Lung (tissue), 12 donors: Measurements from ENCODE around the gene FA2H. TPM values are rescaled to one million over a fixed set of nuclear protein-coding genes. Genes with fewer than 3 reads are reported as not detected.
"Not testable (repeated sequence)": the region's sequence is repeated elsewhere in the genome, so short reads cannot be mapped to it uniquely, and the experiment has no call there.

ENCODE experiments used
- ATAC-seq: fragments of 200-7000 bp; cut with Tn5 transposase; one replicate; pipeline ENCODE4 v1.9.1; 2020; ENCODE audit warnings: moderate number of reproducible peaks; ENCODE audit not compliant: insufficient read depth, low FRiP score
- DNase-seq, 3 donors: peaks; one replicate each; pipeline ENCODE4 v3.0.0-alpha.2; 2013 to 2017
- H3K27ac ChIP-seq, 2 donors: one replicate each; pipeline ENCODE4 v1.5.1; 2013; ENCODE audit warnings: mild to moderate bottlenecking in 2 of 2, moderate library complexity in 2 of 2, control low read depth in 1 of 2, inconsistent platforms in 1 of 2, low read depth in 1 of 2, low read length in 1 of 2
- H3K27me3 ChIP-seq, 3 donors: one replicate each; pipeline ENCODE4 v1.5.1; 2013; ENCODE audit warnings: low read length in 2 of 3; ENCODE audit not compliant: control insufficient read depth in 3 of 3, insufficient read depth in 3 of 3
- H3K36me3 ChIP-seq, 4 donors: one replicate each; pipeline ENCODE4 v1.5.1; 2013; ENCODE audit warnings: low read length in 4 of 4, mild to moderate bottlenecking in 1 of 4, moderate library complexity in 1 of 4; ENCODE audit not compliant: control insufficient read depth in 4 of 4, insufficient read depth in 4 of 4
- H3K4me1 ChIP-seq, 5 donors: one replicate each; pipeline ENCODE4 v1.5.1; 2013; ENCODE audit warnings: low read length in 5 of 5, mild to moderate bottlenecking in 2 of 5, moderate library complexity in 1 of 5; ENCODE audit not compliant: control insufficient read depth in 5 of 5, insufficient read depth in 5 of 5
- H3K4me3 ChIP-seq: one replicate; pipeline ENCODE4 v1.5.1; 2013; ENCODE audit warnings: mild to moderate bottlenecking, control low read depth, moderate library complexity
- H3K9ac ChIP-seq, 2 donors: one replicate each; pipeline ENCODE4 v1.5.1; 2013; ENCODE audit warnings: low read length in 2 of 2, control low read depth in 1 of 2; ENCODE audit not compliant: insufficient read depth in 1 of 2
- H3K9me3 ChIP-seq, 4 donors: one replicate each; pipeline ENCODE4 v1.5.1; 2013; ENCODE audit warnings: low read length in 3 of 4, mild to moderate bottlenecking in 1 of 4, moderate library complexity in 1 of 4; ENCODE audit not compliant: control insufficient read depth in 4 of 4, insufficient read depth in 3 of 4
- CTCF ChIP-seq: IDR thresholded peaks from 2 replicates; pipeline ENCODE4 v1.5.1; 2012; ENCODE audit warnings: mild to moderate bottlenecking; ENCODE audit errors: control extremely low read depth, extremely low read depth
- WGBS, 2 donors: extraction: QIAGEN DNeasy Blood & Tissue Kit; methylation state at CpG; one replicate each; pipeline ENCODE4 v1.1.7; 2013; 5-methylcytosine and 5-hydroxymethylcytosine counted together
- polyA plus RNA-seq, 2 donors: library from polyadenylated mRNA; stranded (reverse); fragments of 200-250 nt; gene quantifications; one replicate each; pipeline ENCODE4 v1.2.1, GENCODE V29; 2013
- total RNA-seq, 2 donors: library from RNA; depleted of rRNA in 1 of 2; stranded (reverse); fragments of >200 nt in 1 of 2; gene quantifications; one replicate each; pipeline ENCODE4 v1.2.1, GENCODE V29; 2014 to 2021
- donor health status: control.
- donor health status: control.
- donor health status: Bipolar disorder and iron deficiency.
- donor health status: healthy.
- donor health status: DM: yes; HTN: yes; CAD: no.

FA2H gene
- total and polyA plus RNA-seq, 4 donors, result 2.1 to 7.1 (median 4.7) TPM

- no peak for ATAC-seq
Measured at GRCh38 chr16:74811911-74812310, 37.3 kb upstream of the FA2H start.

GRCh38 chr16:74811216-74811615, 36.6 kb upstream of the FA2H start:
- not testable (repeated sequence) for H3K27ac ChIP-seq, H3K36me3 ChIP-seq, ATAC-seq, H3K4me1 ChIP-seq, H3K9me3 ChIP-seq, H3K4me3 ChIP-seq, DNase-seq, H3K9ac ChIP-seq, H3K27me3 ChIP-seq
- WGBS, 2 donors, result 93 to 100% methylated on average over 1 of the region's 1 CpG

More at GRCh38 chr16:74811911-74812310, 37.3 kb upstream of the FA2H start:
- peaks cover 0 to 5% (median 0%) of the 10 kb centered on the region in 4 donors for H3K9me3 ChIP-seq
- DNase-seq, result no peak
- no peaks in the 10 kb centered on the region for H3K27me3 ChIP-seq
- H3K9ac ChIP-seq, result no peak overlapping the region
- peaks cover 0 to 4% (median 0%) of the 10 kb centered on the region in 5 donors for H3K4me1 ChIP-seq
- peaks cover 0 to 2% (median 0%) of the 10 kb centered on the region in 4 donors for H3K36me3 ChIP-seq
- WGBS, 2 donors, result 14 to 55% methylated on average over 2 of the region's 2 CpGs
- TF ChIP-seq CTCF, result no peak
- no peak overlapping the region for H3K4me3 ChIP-seq
- H3K27ac ChIP-seq, result no peak overlapping the region

- Histone ChIP-seq H3K4me1 (no peaks in the 10 kb centered on the region), H3K36me3 (peaks cover 0 to 2% (median 0%) of the 10 kb centered on the region in 4 donors), H3K27ac (no peak overlapping the region), H3K9ac (no peak overlapping the region), H3K27me3 (no peaks in the 10 kb centered on the region), H3K9me3 (peaks cover 0 to 5% (median 0%) of the 10 kb centered on the region in 4 donors), H3K4me3 (no peak overlapping the region)
- no peak for DNase-seq
- no peak for ATAC-seq
- WGBS, 2 donors, result 92 to 94% methylated on average over 7 of the region's 7 CpGs
- TF ChIP-seq CTCF, result no peak
Measured at GRCh38 chr16:74807052-74807646, 32.5 kb upstream of the FA2H start.

GRCh38 chr16:74800216-74800871, 25.7 kb upstream of the FA2H start:
- Histone ChIP-seq H3K27me3 (no peaks in the 10 kb centered on the region), H3K9me3 (no peaks in the 10 kb centered on the region), H3K4me3 (no peak overlapping the region), H3K27ac (no peak overlapping the region), H3K4me1 (no peaks in the 10 kb centered on the region), H3K9ac (no peak overlapping the region), H3K36me3 (no peaks in the 10 kb centered on the region)
- 54 to 98% methylated on average over 1 to 2 of the region's 2 CpGs for WGBS, 2 donors
- DNase-seq, result no peak
- ATAC-seq, result no peak
- no peak for TF ChIP-seq CTCF
